Amniotic epithelial cell (primary cell): ENCODE measurements around the gene PDXP.

Source experiments
- DNase-seq: peaks from one replicate; pipeline ENCODE4 v3.0.0-alpha.2; 2010; ENCODE audit warnings: low read depth

PDXP gene

GRCh38 chr22:37697538-37697835 lies 39.0 kb downstream of the PDXP start:
- DNase-seq, result no peak

GRCh38 chr22:37701141-37701786 lies 42.7 kb downstream of the PDXP start:
- peak; percentile 74 for DNase-seq

GRCh38 chr22:37703906-37704305 lies 45.4 kb downstream of the PDXP start:
- DNase-seq, result peak; percentile 73

GRCh38 chr22:37704645-37705044 lies 46.1 kb downstream of the PDXP start:
- no peak for DNase-seq

- DNase-seq, result no peak
Measured at GRCh38 chr22:37705205-37705604, 46.7 kb downstream of the PDXP start.

GRCh38 chr22:37708580-37709444 lies 50.3 kb downstream of the PDXP start:
- no peak for DNase-seq

GRCh38 chr22:37709445-37709765 lies 50.9 kb downstream of the PDXP start:
- no peak for DNase-seq

GRCh38 chr22:37710675-37711074 lies 52.2 kb downstream of the PDXP start:
- DNase-seq, result no peak

GRCh38 chr22:37711490-37711889 lies 53.0 kb downstream of the PDXP start:
- no peak for DNase-seq

- DNase-seq, result no peak
Measured at GRCh38 chr22:37713761-37714160, 55.2 kb downstream of the PDXP start.

- DNase-seq, result no peak
Measured at GRCh38 chr22:37714634-37715033, 56.1 kb downstream of the PDXP start.

GRCh38 chr22:37715760-37716159 lies 57.2 kb downstream of the PDXP start:
- no peak for DNase-seq
